NCI-H2107 treated with DMSO at 0.1 percent for 48 hours (cell line): ENCODE data around the gene RRP1B.
"Not testable (repeated sequence)": the region's sequence is repeated elsewhere in the genome, so short reads cannot be mapped to it uniquely, and the experiment has no call there.

Experiments used
- DNase-seq: peaks from one replicate; lab custom pipeline; 2025; ENCODE audit not compliant: unreplicated experiment; lab: John Stamatoyannopoulos, UW

RRP1B gene

DNA sequence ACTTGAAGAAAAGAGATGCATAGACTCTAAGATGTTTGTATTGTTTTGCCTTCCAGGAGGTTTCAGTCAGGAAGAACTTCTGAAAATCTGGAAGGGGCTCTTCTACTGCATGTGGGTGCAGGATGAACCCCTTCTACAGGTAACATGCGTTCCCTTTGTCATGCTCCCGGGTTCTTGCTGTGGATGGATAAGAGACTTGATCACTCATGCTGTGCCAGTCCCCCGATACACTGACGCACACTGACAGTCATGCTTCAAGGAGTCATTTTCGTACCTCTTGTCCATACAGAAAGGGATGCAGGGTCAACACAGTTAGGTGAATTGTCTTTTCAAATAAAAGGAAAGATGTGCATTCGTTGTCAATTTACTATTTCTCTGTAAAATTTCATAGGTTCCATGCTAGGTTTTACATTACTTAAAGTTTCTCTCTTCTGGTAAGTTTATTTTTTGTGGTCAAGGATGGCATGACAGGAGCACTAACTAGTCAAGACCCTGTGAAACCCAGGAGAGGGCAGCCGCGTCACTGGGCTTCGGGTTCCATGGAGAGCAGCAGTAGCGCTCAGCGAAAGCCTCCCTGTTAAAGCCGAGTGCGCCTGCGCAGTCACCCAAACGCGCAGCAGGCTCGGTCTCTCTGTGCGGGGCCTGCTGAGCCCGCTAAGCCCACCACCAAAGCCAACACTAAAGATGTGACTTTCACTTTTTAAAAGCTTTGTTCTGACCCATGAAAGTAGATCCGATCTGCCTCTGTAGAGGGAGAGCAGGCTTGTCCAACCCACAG, 10.7 kb downstream of the RRP1B start:
- DNase-seq = no peak

DNA sequence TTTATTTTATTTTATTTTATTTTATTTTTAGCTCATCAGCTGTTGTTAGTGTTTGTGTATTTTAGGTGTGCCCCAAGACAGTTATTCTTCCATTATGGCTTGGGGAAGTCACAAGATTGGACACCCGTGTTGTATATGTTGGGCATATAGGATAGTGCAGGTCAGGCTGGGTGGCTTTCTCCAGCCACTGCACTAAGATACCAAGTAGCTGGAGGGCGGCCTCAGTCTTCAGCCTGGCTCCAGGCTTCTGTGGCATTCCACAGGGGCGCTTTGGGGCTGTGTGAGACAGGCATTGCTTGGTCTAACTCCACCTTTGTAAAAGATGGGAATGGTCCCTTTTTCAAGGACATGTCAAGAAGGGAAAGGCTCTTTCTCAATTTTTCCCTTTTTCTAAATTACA, 16.5 kb downstream of the RRP1B start:
- DNase-seq = no peak

DNA sequence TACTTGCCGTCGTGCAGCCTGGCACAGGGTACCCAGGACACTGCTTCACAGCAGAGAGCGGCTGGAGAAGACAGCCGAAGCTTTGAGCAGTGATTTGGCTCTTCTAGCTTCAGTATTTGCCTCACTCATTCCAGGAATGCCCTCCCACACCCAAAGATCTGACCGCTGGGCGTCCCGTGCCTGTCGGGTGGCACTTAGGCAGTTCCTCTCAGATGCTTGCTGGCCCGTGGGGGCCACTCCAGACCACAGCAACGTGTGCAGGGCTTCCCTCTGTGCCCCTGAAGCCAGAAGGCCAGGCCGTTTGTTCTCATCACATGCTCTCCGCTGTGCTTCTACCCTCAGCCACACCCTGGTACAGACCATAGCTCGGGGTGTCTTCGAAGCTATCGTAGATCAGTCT, 17.0 kb downstream of the RRP1B start:
- DNase-seq = no peak

DNA sequence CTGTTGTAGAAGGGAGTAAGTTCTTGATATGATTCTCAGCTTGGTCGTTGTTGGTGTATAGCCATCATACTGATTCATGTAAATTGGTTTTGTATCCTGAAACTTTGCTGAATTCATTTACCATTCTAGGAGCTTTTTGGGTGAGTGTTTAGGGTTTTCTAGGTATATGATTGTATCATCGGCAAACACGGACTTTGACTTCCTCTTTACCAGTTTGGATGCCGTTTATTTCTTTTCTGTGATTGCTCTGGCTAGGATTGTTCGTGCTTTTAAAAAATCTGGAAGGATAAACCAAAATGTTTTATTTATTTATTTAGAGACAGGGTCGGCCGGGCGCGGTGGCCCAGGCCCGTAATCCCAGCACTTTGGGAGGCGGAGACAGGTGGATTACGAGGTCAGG, 20.6 kb downstream of the RRP1B start:
- DNase-seq = no peak

DNA sequence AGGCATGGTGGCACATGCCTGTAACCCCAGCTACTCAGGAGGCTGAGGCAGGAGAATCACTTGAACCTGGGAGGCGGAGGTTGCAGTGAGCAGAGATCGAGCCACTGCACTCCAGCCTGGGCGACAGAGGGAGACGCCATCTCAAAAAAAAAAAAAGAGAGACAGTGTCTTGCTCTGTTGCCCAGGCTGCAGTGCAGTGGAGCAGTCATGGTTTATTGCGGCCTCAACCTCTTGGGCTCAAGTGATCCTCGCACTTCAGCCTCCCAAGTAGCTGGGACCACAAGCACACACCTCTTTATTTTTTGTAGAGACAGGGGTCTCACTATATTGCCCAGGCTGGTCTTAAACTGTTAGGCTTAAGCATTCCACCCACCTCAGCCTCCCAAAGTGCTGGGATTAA, 21.1 kb downstream of the RRP1B start:
- DNase-seq = not testable (repeated sequence)

DNA sequence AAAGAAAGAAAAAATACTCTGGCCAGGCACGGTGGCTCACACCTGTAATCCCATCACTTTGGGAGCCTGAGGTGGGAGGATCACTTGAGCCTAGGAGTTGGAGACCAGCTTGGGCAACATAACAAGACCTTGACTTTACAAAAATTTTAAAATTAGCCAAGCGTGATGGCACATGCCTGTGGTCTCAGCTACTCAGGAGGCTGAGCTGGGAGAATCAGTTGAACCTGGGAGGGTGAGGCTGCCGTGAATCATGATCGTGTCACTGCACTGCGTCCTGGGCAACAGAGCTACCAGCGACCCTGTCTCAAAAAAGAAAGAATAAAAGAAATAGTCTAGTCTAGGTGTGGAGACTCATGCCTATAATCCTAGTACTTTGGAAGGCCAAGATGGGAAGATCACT, 22.3 kb downstream of the RRP1B start:
- no peak for DNase-seq

DNA sequence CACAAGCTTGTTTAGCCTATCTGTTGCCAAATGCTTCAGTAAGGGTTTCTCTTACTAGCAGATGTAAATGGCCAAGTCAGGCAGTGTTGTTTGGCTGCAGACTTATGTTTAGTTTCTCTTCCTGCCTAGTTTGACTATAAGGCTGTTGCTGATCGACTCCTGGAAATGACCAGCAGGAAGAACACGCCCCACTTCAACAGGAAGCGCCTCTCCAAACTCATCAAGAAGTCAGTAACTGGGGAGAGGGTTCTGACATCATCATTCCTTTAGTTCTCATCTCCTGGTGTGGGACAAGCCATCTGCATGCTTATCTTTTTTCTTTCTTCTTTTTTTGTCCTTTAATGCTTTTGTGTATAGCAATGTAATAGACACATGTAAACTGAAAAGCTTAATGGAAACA, 25.1 kb downstream of the RRP1B start:
- DNase-seq = no peak

DNA sequence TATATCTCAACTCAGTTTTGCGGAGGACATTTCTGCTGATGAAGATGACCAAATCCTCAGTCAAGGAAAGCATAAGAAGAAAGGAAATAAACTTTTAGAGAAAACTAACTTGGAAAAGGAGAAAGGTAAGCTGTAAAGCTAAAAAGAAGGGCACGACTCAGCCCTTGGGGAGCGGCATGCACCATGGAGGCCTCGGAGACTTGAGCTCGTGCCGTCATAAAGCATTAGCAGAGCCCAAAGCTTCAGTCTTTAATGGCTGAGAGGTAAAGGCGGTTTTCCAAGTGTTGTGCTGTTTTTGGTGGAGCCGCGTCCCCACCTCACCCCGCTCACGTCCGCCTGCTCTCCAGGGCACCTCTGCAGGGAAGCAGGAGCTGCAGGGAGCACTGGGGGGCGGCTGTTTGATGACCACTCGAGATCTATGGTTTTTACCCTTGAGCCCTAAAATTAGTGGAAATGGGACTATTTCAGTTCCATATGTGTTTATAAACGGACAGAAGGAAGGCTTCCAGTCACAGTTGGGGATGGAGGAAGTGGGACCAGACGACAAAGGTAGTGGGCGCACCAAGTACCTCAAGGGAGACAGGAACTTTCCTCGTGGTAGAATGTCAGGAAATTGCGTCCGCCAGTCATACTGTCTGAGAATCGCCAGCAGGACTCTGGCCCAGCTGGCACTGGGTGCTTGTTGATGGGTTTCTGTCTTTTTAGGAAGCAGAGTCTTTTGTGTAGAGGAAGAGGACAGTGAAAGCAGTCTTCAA, 27.6 kb downstream of the RRP1B start:
- no peak for DNase-seq

DNA sequence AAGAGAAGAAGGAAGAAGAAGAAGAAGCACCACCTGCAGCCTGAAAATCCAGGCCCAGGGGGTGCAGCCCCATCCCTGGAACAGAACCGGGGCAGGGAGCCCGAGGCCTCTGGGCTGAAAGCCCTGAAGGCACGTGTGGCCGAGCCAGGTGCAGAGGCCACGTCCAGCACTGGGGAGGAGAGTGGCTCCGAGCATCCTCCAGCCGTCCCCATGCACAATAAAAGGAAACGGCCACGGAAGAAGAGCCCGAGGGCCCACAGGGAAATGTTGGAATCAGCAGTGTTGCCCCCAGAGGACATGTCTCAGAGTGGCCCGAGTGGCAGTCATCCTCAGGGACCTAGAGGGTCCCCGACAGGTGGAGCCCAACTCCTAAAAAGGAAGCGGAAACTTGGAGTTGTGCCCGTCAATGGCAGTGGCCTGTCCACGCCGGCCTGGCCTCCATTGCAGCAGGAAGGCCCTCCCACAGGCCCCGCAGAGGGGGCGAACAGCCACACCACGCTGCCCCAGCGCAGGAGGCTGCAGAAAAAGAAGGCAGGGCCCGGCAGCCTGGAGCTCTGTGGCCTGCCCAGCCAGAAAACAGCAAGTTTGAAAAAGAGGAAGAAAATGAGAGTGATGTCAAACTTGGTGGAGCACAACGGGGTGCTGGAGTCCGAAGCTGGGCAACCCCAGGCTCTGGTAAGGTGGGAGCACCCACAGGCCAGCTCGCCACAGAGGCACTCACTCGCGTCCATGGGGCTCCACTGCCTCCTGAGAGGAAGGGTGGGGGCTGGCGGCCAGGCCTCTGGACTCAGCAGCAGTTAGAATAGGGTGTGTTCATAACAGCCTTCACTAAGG, 28.4 kb downstream of the RRP1B start:
- no peak for DNase-seq

DNA sequence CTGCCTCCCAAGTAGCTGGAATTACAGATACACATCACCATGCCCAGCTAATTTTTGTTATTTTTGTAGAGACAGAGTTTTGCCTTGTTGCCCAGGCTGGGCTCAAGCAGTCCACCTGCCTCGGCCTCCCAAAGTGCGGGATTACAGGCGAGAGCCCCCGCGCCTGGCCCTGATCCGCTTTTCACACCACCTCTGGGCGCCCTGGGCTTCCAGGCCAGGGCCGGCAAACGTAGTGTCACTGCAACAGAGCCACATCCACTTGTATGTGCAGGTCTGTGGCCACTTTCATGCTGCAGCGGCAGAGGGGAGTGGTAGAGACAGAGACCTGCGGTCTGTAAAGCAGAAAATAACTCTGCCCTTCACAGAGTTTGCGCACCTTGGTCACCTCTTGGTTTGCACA, 29.5 kb downstream of the RRP1B start:
- no peak for DNase-seq

DNA sequence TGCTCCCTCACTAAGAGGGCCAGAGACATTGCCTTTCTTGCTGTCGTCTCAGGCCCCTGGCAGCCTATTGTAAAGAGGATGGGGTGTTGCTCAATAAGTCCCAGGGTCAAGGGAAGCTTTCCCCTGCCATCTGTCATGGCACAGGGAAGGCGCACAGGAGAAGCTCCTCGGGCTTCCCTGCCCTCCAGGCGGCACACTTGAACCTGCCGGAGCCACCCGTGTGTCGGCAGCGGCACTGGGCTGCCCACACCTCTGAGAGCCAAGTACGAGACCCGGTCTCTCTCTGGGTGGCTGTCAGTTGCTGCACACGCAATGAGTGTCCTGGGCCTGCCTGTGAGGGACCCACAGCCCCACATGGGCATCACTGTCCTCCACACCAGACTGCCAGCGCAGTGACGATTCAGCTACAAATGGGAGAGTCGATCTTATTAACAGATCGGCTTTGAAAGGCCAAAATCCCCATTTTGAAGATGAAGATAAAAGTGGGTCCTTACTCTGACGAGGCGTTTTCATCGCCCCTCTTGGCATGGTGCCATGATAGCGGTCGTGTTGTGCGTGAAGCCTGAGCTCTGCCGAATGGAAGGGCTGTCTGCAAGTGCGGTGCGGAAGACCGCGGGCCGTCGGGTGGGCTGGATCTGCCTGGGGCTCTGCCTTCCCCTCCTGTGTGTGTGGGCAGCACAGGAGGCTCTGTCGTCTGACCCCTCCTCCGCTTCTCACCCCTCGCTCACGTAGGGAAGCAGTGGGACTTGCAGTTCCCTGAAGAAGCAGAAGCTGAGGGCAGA, 30.4 kb downstream of the RRP1B start:
- no peak for DNase-seq

DNA sequence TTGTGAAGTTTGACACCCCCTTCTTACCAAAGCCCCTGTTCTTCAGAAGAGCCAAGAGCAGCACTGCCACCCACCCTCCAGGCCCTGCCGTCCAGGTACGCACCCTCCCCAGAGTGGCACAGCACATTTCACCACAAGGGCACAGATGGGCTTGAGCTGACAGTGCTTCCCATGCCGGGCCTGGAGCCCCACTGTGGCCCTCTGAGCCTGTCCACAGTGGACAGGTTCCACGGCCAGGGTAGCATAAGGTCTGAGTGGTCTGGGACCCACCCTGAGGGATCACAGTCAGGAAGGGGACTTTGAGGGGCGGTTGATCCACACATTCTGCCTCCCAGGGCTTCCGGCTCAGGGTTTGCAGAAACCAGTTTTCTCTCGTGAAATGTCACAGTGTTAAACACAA, 31.0 kb downstream of the RRP1B start:
- no peak for DNase-seq

DNA sequence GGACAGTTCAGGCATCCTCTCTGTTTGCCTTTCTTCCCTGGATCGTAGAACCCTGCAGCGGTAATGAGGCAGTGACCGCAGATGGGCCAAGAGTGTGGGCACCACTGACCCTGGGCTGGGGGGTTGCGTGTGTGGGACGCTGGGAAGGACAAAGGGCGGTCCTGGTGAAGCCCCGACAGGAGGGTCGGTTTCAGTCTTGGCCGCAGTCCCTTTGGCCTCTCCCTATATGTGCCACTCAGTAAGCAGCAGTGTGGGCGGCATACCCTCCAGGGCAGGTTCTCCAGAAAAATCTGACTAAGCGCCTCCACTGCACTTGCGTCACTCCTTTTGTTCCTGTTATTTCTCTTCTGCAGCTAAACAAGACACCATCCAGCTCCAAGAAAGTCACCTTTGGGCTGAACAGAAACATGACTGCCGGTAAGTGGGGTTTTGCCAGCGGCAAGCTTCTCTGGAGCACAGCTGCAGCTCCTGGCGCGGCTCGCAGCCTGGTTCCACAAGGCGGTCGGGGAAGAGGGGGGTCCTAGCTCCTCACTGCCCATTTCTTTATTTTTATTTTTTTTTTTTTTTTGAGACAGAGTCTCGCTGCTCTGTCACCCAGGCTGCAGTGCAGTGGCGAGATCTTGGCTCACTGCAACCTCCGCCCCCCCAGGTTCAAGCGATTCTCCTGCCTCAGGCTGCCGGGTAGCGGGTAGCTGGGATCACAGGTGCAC, 31.9 kb downstream of the RRP1B start:
- DNase-seq = no peak

DNA sequence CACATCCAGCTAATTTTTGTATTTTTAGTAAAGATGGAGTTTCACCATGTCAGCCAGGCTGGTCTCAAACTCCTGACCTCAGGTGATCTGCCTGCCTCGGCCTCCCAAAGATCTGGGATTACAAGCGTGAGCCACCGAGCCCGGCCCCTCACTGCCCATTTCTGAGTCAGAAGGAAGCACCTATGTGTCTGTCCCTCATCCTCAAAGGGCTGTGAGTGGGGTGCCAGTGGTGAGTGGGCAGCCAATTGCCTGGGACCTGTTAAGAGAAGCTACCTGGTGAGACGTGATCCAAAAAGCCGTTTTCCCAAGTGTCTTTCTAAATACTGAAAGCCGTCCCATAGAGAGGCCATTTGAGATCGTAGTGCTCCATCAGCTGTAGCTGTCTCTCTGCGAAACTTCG, 32.4 kb downstream of the RRP1B start:
- DNase-seq = no peak

DNA sequence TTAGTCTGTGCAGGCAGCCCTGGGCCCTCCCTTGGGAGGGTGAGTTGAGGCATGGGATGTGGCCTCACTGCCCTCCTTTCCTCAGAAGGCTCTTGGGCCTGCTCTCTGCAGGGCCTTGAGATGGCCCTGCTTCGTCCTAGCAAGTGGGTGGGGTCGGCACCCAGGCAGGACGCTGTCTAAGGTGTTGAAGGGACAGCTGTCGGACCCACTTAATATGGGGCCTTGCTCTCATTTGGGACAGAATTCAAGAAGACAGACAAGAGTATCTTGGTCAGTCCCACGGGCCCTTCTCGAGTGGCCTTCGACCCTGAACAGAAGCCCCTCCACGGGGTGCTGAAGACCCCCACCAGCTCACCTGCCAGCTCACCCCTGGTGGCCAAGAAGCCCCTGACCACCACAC, 33.6 kb downstream of the RRP1B start:
- no peak for DNase-seq

DNA sequence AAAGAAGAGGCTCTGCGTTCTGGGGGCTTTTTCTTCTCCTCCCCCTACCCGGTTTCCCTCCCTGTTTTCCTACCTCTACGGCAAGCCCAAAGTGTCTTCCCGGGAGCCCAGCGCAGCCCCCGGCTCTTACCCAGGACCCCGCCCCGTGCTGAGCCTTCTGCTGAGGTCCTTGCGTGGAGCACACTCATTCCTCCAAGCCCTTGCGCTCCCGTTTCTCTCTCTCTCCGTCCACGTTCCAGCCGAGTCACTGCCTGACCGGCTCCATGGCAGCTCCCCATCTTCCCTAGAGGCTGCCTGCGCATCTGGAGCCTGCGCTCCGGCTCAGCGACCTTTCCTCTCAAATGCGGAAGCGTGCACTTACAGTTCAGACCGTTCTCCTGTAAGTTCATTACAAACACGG, 34.6 kb downstream of the RRP1B start:
- no peak for DNase-seq

DNA sequence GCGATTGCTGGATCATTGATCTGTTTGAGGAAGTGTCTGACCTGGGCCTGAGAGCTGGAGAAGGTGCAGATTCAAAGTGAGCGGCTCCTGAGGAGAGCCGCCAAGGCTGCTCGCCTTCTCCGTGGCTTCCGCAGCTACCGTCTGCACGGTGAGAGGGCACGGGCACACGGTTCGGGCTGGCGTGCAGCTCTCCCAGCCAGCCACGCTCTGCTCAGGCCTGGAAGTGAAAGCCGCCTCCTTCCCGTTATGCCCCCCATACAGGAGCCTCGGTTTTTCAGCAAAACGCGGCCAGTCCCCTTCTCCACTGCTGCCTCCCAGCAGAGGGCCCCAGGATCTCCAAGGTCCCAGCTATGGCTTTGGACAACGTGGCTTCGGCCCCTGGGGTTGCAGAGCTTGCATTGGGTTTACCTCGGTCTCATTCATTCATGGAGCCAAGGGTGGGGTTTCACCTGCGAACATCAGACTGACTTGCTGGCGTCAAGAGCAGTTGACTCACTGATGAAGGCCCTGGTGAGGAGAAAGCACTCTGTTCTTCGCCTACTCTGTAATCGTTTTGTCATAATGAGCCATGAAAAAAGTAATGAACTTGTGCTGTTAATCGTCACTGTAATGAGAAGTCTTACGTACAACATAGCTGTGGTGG, 35.2 kb downstream of the RRP1B start:
- DNase-seq = no peak

DNA sequence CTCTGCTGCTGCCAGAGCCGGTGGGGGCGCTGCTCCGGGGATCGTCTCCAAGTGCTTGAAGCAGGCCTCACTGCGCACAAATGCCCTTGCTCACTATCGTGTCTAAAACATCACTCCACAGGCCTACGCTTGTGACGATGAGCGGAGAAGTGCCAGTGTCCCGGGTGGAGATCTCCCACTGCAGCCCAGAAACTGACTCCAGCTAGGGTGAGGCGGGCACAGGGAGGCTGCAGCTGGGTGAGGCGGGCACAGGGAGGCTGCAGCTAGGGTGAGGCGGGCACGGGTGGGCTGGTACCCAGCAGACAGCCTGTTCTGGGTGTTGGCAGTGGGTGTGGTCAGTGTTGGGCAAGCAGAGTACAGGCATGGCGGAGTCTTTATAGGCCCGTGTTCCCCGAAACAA, 36.9 kb downstream of the RRP1B start:
- DNase-seq = no peak

DNA sequence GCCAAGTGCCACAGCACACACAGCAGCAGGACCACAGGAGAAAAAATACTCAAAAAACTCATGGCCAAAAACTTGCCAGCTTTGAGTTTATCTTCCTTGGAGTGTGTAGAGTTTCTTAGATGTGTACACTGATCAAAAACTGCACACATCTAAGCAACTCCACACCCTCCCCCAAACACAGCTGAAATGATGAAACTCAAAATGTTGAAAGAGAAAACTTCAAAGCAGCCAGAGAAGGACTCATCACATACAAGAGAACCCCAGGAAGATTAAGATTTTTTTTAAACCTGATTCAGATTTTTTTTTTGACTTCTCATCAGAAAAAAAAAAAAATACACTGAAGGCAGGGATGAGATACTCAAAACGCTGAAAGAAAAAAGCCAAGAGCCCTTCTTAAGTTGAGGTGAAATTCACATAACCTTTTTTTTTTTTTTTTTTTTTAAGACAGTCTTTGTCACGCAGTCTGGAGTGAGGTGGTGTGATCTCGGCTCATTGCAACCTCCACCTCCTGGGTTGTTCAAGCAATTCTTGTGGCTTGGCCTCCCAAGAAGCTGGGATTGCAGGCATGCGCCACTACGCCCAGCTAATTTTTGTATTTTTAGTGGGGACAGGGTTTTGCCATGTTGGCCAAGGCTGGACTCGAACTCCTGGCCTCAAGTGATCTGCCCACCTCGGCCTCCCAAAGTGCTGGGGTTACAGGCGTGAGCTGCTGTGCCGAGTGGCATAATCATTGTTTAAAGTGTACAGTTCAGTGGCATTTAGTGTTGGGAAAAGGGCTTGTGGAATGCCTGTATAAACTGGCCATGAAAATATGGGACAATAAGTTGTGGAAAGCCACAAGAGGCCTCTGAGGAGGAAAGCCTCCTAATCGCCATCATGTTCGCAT, 38.6 kb downstream of the RRP1B start:
- DNase-seq = no peak
